ENCODE results near the gene ANKFN1. TPM values are rescaled to one million over a fixed set of nuclear protein-coding genes. Genes with fewer than 3 reads are reported as not detected.

Gene ANKFN1
- polyA plus RNA-seq, 3 donors = not detected

DNA sequence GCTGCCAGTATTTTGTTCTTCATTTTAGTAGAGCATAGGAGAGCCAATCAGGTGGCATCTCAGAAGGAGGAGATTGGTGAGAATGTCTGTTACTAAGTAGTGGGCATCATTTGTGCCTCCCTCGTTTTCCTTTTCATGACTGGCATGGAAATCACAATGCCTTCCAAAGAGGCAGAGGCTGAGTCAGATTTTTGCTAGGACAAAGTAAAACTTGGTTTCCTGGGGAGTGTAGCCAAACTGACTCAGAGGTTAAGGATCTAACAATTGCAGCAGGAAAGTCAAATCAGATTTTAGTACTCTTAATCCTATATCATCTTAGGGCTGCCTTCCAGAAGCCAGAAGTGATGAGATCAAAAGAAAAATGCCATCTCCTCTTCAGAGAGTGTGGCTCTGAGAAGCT is 138.7 kb downstream of the ANKFN1 start:
- TF ChIP-seq, protein P1, sequence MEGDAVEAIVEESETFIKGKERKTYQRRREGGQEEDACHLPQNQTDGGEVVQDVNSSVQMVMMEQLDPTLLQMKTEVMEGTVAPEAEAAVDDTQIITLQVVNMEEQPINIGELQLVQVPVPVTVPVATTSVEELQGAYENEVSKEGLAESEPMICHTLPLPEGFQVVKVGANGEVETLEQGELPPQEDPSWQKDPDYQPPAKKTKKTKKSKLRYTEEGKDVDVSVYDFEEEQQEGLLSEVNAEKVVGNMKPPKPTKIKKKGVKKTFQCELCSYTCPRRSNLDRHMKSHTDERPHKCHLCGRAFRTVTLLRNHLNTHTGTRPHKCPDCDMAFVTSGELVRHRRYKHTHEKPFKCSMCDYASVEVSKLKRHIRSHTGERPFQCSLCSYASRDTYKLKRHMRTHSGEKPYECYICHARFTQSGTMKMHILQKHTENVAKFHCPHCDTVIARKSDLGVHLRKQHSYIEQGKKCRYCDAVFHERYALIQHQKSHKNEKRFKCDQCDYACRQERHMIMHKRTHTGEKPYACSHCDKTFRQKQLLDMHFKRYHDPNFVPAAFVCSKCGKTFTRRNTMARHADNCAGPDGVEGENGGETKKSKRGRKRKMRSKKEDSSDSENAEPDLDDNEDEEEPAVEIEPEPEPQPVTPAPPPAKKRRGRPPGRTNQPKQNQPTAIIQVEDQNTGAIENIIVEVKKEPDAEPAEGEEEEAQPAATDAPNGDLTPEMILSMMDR (IDR thresholded peaks at IDR 0.05) = no peak
- Mint-ChIP-seq H3K36me3 (no peaks in the 10 kb centered on the region), H3K4me3 (no peak overlapping the region), H3K9me3 (peaks cover 0 to 3% (median 2%) of the 10 kb centered on the region in 7 donors), H3K27ac (no peak overlapping the region), H3K27me3 (ENCODE audit: low read depth in 3 of 3) (no peaks in the 10 kb centered on the region), H3K4me1 (peaks cover 18% of the 10 kb centered on the region)
- no peaks in the 10 kb centered on the region for H4K20me1 ChIP-seq (ENCODE audit: insufficient read depth, low read length)
- peaks cover 8 to 16% of the 10 kb centered on the region in 2 donors for H3K4me1 ChIP-seq (ENCODE audit: control insufficient read depth in 1 of 2, insufficient read depth in 2 of 2, low read length in 2 of 2)
- DNase-seq = no peak
- H2AFZ ChIP-seq (ENCODE audit: insufficient read depth, low read depth, low read length, poor library complexity, severe bottlenecking) = peak overlapping the region; percentile 30
- H3K9me3 ChIP-seq (replicated peaks in 1 of 2; ENCODE audit: control insufficient read depth in 1 of 2, insufficient read depth in 1 of 2, low read length in 2 of 2) = no peaks in the 10 kb centered on the region
- WGBS (ENCODE audit: insufficient coverage) = 100% methylated on average over 1 of the region's 1 CpG
- no peak overlapping the region for H3K4me2 ChIP-seq (replicated peaks; ENCODE audit: extremely low read depth, low read length, poor library complexity, severe bottlenecking)
- H3K27me3 ChIP-seq (ENCODE audit: control insufficient read depth in 2 of 2, insufficient read depth in 2 of 2, low read length in 2 of 2) = no peaks in the 10 kb centered on the region
- no peak overlapping the region for H3K4me3 ChIP-seq (replicated peaks in 1 of 3; ENCODE audit: low read depth in 2 of 3, low read length in 3 of 3)
- no peak overlapping the region for H3K27ac ChIP-seq (ENCODE audit: low read depth in 1 of 2, low read length in 2 of 2)
- intact Hi-C loops (cut with micrococcal nuclease) = no loop called here
- H3K9ac ChIP-seq (ENCODE audit: insufficient read depth, low read length, poor library complexity, severe bottlenecking) = no peak overlapping the region
- no peaks in the 10 kb centered on the region for H3K79me2 ChIP-seq (ENCODE audit: insufficient read depth, low read length)
- no peaks in the 10 kb centered on the region for H3K36me3 ChIP-seq (replicated peaks in 1 of 2; ENCODE audit: control insufficient read depth in 1 of 2, insufficient read depth in 2 of 2, low read length in 2 of 2)

- intact Hi-C loops (cut with micrococcal nuclease) = no loop called here
- Mint-ChIP-seq H3K27ac (no peak overlapping the region), H3K4me3 (no peak overlapping the region), H3K27me3 (ENCODE audit: low read depth in 3 of 3) (no peaks in the 10 kb centered on the region), H3K36me3 (no peaks in the 10 kb centered on the region), H3K4me1 (peaks cover 24% of the 10 kb centered on the region), H3K9me3 (peaks cover 0 to 3% (median 2%) of the 10 kb centered on the region in 7 donors)
- no peaks in the 10 kb centered on the region for H4K20me1 ChIP-seq (ENCODE audit: insufficient read depth, low read length)
- DNase-seq = no peak
- H3K4me2 ChIP-seq (replicated peaks; ENCODE audit: extremely low read depth, low read length, poor library complexity, severe bottlenecking) = no peak overlapping the region
- TF ChIP-seq, protein P1 (IDR thresholded peaks at IDR 0.05) = no peak
- peak overlapping the region; percentile 30 for H2AFZ ChIP-seq (ENCODE audit: insufficient read depth, low read depth, low read length, poor library complexity, severe bottlenecking)
- H3K36me3 ChIP-seq (replicated peaks in 1 of 2; ENCODE audit: control insufficient read depth in 1 of 2, insufficient read depth in 2 of 2, low read length in 2 of 2) = no peaks in the 10 kb centered on the region
- H3K27me3 ChIP-seq (ENCODE audit: control insufficient read depth in 2 of 2, insufficient read depth in 2 of 2, low read length in 2 of 2) = no peaks in the 10 kb centered on the region
- H3K4me1 ChIP-seq (ENCODE audit: control insufficient read depth in 1 of 2, insufficient read depth in 2 of 2, low read length in 2 of 2) = peaks cover 13 to 21% of the 10 kb centered on the region in 2 donors
- no peak overlapping the region for H3K27ac ChIP-seq (ENCODE audit: low read depth in 1 of 2, low read length in 2 of 2)
- no peaks in the 10 kb centered on the region for H3K9me3 ChIP-seq (replicated peaks in 1 of 2; ENCODE audit: control insufficient read depth in 1 of 2, insufficient read depth in 1 of 2, low read length in 2 of 2)
- H3K4me3 ChIP-seq (replicated peaks in 1 of 3; ENCODE audit: low read depth in 2 of 3, low read length in 3 of 3) = no peak overlapping the region
- no peak overlapping the region for H3K9ac ChIP-seq (ENCODE audit: insufficient read depth, low read length, poor library complexity, severe bottlenecking)
- H3K79me2 ChIP-seq (ENCODE audit: insufficient read depth, low read length) = no peaks in the 10 kb centered on the region
Observed at GRCh38 chr17:56292578-56292977, 139.3 kb downstream of the ANKFN1 start.
